Type B pancreatic cell (in vitro differentiated cells): ENCODE data around the gene POLA1. TPM values are rescaled to one million over a fixed set of nuclear protein-coding genes. Genes with fewer than 3 reads are reported as not detected.

Source experiments
- DNase-seq: peaks from one replicate; pipeline ENCODE4 v3.0.0; 2021; ENCODE audit warnings: mixed read lengths; ENCODE audit not compliant: unreplicated experiment; ENCODE audit errors: extremely low spot score
- H3K27ac Mint-ChIP-seq: 2 replicates; pipeline ENCODE4 v1.8.0; 2021; ENCODE audit warnings: mild to moderate bottlenecking, mixed read lengths
- H3K27me3 Mint-ChIP-seq: 2 replicates; pipeline ENCODE4 v1.8.0; 2021; ENCODE audit warnings: mixed read lengths
- H3K36me3 Mint-ChIP-seq: 2 replicates; pipeline ENCODE4 v1.8.0; 2021; ENCODE audit warnings: mixed read lengths
- H3K4me1 Mint-ChIP-seq: one replicate; pipeline ENCODE4 v1.8.0; 2021; ENCODE audit warnings: mixed read lengths; ENCODE audit not compliant: unreplicated experiment
- H3K4me3 Mint-ChIP-seq: 2 replicates; pipeline ENCODE4 v1.8.0; 2021; ENCODE audit warnings: mild to moderate bottlenecking, mixed read lengths
- H3K9me3 Mint-ChIP-seq: 2 replicates; pipeline ENCODE4 v1.8.0; 2021; ENCODE audit warnings: mixed read lengths
- CTCF ChIP-seq: fragments of 200-600 bp; sonication (generic); conservative IDR thresholded peaks from 2 replicates; pipeline ENCODE4 v1.5.0; 2021; ENCODE audit warnings: antibody characterized with exemption, mild to moderate bottlenecking
- long read RNA-seq: library from polyadenylated mRNA; unstranded; transcript quantifications from one replicate; pipeline ENCODE4 v2.0.0, GENCODE V29; 2020
- total RNA-seq: library from RNA; stranded (reverse); gene quantifications from 2 replicates; pipeline ENCODE4 v1.2.1, GENCODE V29; 2021; ENCODE audit warnings: low replicate concordance

POLA1 gene
- total RNA-seq: 22.8 and 44.4 TPM in 2 replicates
- long read RNA-seq, partial matches to known transcripts: 39 of 49 reads
- long read RNA-seq, other reads (novel, unspliced or antisense): 10 of 49 reads

- Mint-ChIP-seq H3K27ac (peak within 1 kb of the TSS; percentile 92), H3K36me3 (peaks cover 5% of the 10 kb centered on the region), H3K27me3 (no peaks in the 10 kb centered on the region), H3K4me3 (peak within 1 kb of the TSS; percentile 95), H3K9me3 (no peaks in the 10 kb centered on the region), H3K4me1 (peaks cover 33% of the 10 kb centered on the region)
- DNase-seq: peak; percentile 98
- TF ChIP-seq CTCF: peak; percentile 35
Observed at GRCh38 chrX:24693453-24694202, at the start of gene POLA1. POLA1 (plus strand) TSS chrX:24693918; CDS start chrX:24693962, 44 bp downstream.

GRCh38 chrX:24646006-24646405, 47.7 kb upstream of the POLA1 start:
- Mint-ChIP-seq H3K4me3 (peak overlapping the region; percentile 94), H3K36me3 (no peaks in the 10 kb centered on the region), H3K27ac (peak overlapping the region; percentile 45), H3K9me3 (no peaks in the 10 kb centered on the region), H3K4me1 (peaks cover 13% of the 10 kb centered on the region), H3K27me3 (peaks cover 23% of the 10 kb centered on the region)
- DNase-seq: no peak
- TF ChIP-seq CTCF: no peak

GRCh38 chrX:24646745-24647182, 47.0 kb upstream of the POLA1 start:
- Mint-ChIP-seq H3K27me3 (peaks cover 23% of the 10 kb centered on the region), H3K9me3 (no peaks in the 10 kb centered on the region), H3K36me3 (no peaks in the 10 kb centered on the region), H3K27ac (peak overlapping the region; percentile 77), H3K4me3 (peak overlapping the region; percentile 94), H3K4me1 (peaks cover 13% of the 10 kb centered on the region)
- no peak for TF ChIP-seq CTCF
- DNase-seq: no peak

DNA sequence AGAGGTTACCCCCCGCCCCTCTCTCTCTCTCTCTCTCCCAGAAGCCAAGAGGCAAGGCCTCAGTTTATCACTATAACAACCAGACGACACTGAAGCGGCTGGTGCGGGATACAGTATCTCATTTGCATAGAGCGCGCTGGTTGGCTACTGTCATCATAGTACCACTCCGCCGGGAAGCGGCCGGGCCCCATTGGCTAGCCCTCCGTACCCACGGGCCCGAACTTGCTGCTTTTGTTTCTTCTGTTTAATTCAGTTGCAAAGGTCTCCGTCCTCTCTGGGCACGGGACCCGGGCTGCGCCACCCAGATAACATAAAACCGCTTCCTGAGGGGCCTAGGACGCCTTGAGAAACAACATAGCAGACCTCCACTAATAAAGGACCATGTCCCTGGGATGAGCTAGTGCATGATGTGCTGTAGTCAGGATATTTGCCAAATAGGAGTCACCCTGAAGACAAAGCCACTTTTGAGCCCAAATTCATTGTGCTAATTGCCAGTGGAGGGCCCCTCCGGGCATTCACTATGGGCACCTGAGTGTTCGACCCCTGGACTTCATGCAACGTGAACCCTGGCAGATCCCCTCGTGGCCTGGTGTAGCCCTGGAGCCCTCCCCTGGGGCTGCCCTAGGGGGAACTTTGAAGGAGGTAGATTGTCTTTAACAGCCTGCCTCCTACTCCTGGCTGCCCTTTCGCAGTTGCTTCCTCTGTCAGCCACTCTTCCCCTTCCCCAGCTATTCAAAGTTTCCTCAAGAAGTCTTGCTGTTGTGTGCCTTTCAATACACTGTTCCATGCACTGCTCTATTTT, 46.3 kb upstream of the POLA1 start, which contains the start of gene PCYT1B:
Gene PCYT1B (minus strand): TSS at position 91 of the 802 bp plus-strand sequence. CDS start 242 bp downstream, outside the sequence.
- no peaks in the 10 kb centered on the region for H3K9me3 Mint-ChIP-seq
- peaks cover 23% of the 10 kb centered on the region for H3K27me3 Mint-ChIP-seq
- DNase-seq: peak; percentile 83
- no peak for TF ChIP-seq CTCF
- no peaks in the 10 kb centered on the region for H3K36me3 Mint-ChIP-seq
- peaks cover 13% of the 10 kb centered on the region for H3K4me1 Mint-ChIP-seq
- peak within 1 kb of the TSS; percentile 77 for H3K27ac Mint-ChIP-seq
- peak within 1 kb of the TSS; percentile 94 for H3K4me3 Mint-ChIP-seq

- Mint-ChIP-seq H3K36me3 (no peaks in the 10 kb centered on the region), H3K27me3 (peaks cover 23% of the 10 kb centered on the region), H3K27ac (no peak overlapping the region), H3K4me3 (no peak overlapping the region), H3K9me3 (no peaks in the 10 kb centered on the region), H3K4me1 (peaks cover 11% of the 10 kb centered on the region)
- DNase-seq: no peak
- TF ChIP-seq CTCF: no peak
Observed at GRCh38 chrX:24648495-24648894, 45.2 kb upstream of the POLA1 start.
